Measurements from ENCODE around the gene ETS2.

The ETS2 gene

GRCh38 chr21:38802050-38803026, 3.4 kb upstream of the ETS2 start:
- DNase-seq = no peak

- DNase-seq = no peak
These were observed 2.6 kb upstream of the ETS2 start for GRCh38 chr21:38803075-38803660.

- no peak for DNase-seq
These were observed 1.5 kb upstream of the ETS2 start for GRCh38 chr21:38804030-38804788.

DNA sequence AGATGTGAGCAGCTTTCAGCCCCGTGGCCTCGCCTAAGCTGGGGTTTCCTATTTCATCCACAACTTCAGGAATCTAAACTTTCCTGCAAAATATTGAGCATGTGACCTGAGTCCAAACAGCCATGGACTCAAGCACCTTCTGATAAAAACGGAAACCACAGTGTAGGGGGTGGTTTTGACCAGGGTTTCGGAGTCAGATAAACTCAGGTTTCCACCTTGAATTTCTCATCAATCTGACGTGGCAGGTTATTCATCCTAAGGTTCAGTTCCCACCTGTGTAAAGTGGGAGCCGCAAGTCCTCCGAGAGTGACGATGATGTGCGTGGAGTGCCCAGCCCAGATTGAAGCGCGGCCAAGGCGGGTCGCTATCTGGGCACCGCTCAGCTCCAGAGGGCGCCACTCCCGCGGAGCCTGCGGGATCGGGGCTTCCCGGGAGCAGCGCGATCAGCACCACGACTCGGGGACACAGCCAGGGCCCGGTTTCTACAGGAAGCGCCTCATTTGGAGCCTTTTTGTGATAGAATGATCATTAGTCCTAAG, 871 bp upstream of the ETS2 start:
- no peak for DNase-seq

GRCh38 chr21:38806153-38806941, 618 bp downstream of the ETS2 start:
- peak; percentile 36 for DNase-seq

DNA sequence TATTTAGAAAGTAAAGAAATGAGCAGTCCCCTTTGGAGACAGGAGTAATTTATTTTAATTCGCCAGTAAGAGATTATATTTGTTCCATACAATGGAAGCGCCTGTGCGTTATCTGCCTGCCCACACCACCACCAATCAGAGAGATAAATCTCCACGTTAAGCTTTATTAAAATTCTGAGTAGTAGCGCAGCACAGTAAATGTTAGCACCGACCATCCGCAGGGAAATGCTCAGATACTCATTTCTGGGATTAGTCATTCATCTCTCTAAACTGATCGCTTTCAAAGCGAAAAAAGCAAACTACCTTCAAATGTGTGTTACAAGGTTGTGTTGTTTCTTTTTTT, 1.2 kb downstream of the ETS2 start:
- DNase-seq = peak; percentile 9

DNA sequence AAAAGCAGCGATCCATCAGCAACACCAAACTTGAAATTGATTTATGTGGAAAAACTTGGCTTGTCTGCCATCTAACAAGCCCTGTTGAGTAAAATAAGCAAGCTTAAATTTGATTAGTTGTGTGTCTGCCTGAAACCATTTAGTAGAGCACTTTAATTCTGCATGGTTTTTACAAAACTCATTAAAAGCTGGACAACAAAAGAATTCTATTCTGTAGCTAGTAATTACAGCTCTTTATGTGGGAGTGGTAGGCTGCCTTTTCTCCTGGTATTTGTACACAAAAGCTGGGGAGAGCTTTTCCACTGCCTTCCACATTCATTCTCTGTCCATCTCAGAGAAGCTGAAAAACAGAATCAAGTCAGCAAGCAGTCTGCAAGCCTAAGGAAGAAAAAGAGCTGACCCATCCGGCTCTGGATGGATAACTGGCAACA, 1.7 kb downstream of the ETS2 start:
- peak; percentile 54 for DNase-seq

GRCh38 chr21:38807986-38808385, 2.3 kb downstream of the ETS2 start:
- peak; percentile 21 for DNase-seq

DNA sequence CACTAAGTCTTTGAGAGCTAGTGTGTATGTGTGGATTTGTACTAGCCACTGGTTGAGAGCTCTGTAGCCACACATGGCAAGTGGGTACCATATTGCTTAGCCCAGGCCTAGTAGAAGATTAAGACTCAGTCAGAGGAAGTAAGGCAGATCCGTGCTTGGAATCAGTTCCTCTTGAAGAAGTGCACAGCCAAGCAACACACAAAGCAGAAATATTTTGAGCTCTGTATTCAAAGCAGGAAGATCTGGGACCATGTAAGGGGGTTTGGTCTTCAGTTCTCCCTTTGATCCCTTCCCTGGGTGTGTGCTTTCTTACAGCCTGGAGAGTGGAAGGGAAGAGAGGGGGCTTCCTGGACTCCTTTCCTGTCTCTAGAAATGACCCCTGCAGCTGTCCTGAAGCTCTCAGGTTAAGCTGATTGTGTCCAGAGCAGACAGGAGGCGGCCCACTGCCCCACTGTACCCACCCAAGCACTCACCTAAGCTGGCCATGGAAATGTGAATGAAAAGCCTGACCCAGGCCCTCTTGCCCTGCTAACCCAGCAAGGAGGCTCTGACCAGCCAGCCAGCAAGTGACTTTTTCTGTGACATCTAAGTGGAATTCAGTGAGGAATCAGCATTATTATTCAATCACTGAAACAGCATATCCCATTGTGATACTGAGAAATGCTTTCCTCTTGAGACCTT, 3.6 kb downstream of the ETS2 start:
- DNase-seq = no peak

GRCh38 chr21:38810034-38810825, 4.5 kb downstream of the ETS2 start:
- DNase-seq = no peak

GRCh38 chr21:38810826-38811164, 5.1 kb downstream of the ETS2 start:
- DNase-seq = no peak

DNA sequence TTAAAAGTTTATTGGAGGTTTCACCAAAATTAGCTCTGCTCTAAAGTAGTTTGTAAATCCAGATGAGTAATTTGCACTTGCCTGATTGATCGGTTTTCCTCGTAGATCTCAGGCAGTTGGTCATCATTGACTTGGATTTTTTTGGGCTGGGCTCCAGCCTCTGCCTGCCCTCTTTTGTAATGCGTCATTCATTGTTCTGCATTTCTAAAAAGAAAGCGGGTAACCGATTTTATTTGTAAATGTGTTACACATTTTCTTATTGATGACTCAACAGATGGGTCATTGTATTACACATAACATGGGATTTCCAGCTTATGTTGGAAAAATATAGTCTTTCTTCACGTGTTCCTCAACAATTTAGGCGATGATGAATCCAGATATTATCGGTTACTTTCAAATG, 5.5 kb downstream of the ETS2 start:
- no peak for DNase-seq

GRCh38 chr21:38813143-38813542, 7.4 kb downstream of the ETS2 start:
- DNase-seq = no peak

GRCh38 chr21:38813547-38813946, 7.8 kb downstream of the ETS2 start:
- DNase-seq = no peak

GRCh38 chr21:38814126-38815059, 8.7 kb downstream of the ETS2 start:
- DNase-seq = no peak

- DNase-seq = no peak
These were observed 9.3 kb downstream of the ETS2 start for GRCh38 chr21:38815060-38815405.

DNA sequence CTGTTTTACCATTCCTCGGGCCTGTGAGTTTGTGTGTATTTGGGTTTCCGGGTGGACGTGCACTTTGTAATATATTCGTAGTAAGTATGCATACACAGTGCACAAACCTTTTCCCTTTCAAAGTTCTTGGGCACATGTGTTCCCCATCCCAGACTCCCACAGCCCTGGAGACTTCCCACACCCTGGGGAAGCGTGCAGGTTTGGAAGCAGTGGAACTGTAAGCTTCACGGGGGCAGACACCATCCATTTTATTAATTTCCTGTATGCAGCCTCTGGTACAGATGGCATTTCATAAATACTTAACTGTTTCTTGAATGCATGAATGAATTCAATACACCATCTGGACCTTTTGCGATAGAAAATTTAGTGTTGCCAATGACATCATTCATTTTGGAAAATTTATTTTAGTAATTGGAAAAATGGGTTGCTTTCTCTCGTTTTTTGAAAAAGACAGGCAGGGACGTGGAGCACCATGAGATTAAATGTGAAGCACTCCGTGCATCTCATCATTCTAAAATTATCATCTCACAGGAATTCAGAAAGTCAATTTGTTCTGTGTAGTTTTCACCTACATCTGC, 10.8 kb downstream of the ETS2 start:
- no peak for DNase-seq

DNA sequence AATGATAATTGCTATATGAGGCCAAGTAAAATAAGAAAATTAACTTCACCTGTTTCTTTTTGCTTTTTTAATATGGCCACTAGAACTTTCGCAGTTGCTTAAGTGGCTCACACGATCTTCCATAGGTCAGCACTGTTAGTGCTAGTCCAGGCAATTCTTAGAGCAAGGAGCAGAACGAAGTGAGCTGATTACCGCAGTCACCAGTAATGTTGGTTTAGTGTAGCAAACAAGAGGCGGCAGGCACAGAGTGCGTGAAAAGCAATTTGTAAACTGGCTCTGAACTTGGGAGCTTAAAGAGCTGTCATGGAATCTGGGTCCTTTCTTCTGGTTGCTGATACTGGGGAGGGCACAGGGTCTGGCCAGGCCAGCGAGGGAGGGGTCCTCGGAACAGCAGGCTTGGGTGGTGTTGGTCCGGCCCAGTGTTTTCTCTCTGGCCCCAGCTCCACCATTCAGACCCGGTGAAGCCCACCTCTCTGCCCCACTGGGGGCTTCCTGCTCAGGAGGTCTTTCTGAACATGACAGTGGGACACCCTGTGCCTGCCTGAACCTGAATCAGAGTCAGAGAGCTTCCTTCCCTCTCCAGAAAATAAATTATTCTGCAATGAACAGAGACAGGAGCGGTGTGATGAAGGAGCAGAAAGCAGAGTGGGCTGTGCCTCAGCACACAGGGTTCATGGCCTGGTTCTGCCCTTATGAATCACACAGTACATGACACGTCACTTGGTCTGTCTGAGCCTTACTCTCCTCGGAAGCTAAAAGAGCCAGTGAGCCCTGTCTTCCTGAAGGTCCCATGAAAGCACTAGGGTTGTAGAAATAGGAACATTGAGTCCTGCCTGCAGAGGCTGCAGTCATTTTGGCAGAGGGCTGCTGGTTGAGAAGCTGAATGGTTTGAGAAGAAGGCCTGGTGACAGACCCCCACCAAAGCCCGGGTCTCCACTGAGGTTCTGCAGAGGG, 11.9 kb downstream of the ETS2 start:
- no peak for DNase-seq

- no peak for DNase-seq
These were observed 12.6 kb downstream of the ETS2 start for GRCh38 chr21:38818325-38818723.
